ENCODE measurements around the gene ACKR2.
A peak's percentile ranks its signal among the peaks of the same experiment; 100 is the strongest.

The ACKR2 gene

GRCh38 chr3:42799376-42799775 lies 9.9 kb upstream of the ACKR2 start:
- POLR2A ChIA-PET (ENCODE audit: low non-redundant PET), result no interaction called here
- TF ChIP-seq CTCF (conservative IDR thresholded peaks at IDR 0.05; ENCODE audit: low read depth), result no peak
- no peak for DNase-seq (ENCODE audit: low spot score)
- CTCF ChIA-PET, result interaction anchor here (0.6 kb wide), 1 partner anchor 180 kb away, joined by 5 read pairs; no protein-coding TSS in a partner anchor
- H3K27ac ChIP-seq, result no peak overlapping the region

- no peak overlapping the region for H3K27ac ChIP-seq
- no peak for TF ChIP-seq CTCF (conservative IDR thresholded peaks at IDR 0.05; ENCODE audit: low read depth)
- ChIA-PET CTCF (no interaction called here), POLR2A (ENCODE audit: low non-redundant PET) (no interaction called here)
- DNase-seq (ENCODE audit: low spot score), result no peak
Observed at GRCh38 chr3:42800251-42800650, 9.0 kb upstream of the ACKR2 start.

GRCh38 chr3:42801048-42801620 lies 8.1 kb upstream of the ACKR2 start:
- no peak for TF ChIP-seq CTCF (conservative IDR thresholded peaks at IDR 0.05; ENCODE audit: low read depth)
- CTCF ChIA-PET, result no interaction called here
- DNase-seq (ENCODE audit: low spot score), result no peak
- H3K27ac ChIP-seq, result no peak overlapping the region
- POLR2A ChIA-PET (ENCODE audit: low non-redundant PET), result no interaction called here

- POLR2A ChIA-PET (ENCODE audit: low non-redundant PET), result no interaction called here
- TF ChIP-seq CTCF (conservative IDR thresholded peaks at IDR 0.05; ENCODE audit: low read depth), result no peak
- CTCF ChIA-PET, result no interaction called here
Observed at GRCh38 chr3:42801784-42802183, 7.5 kb upstream of the ACKR2 start.

GRCh38 chr3:42802876-42803413 lies 6.3 kb upstream of the ACKR2 start:
- H3K27ac ChIP-seq, result peak overlapping the region; percentile 91
- no peak for TF ChIP-seq CTCF (conservative IDR thresholded peaks at IDR 0.05; ENCODE audit: low read depth)
- CTCF ChIA-PET, result no interaction called here
- POLR2A ChIA-PET (ENCODE audit: low non-redundant PET), result no interaction called here
- DNase-seq (ENCODE audit: low spot score), result no peak

More at GRCh38 chr3:42801784-42802183, 7.5 kb upstream of the ACKR2 start:
- no peak overlapping the region for H3K27ac ChIP-seq
- DNase-seq (ENCODE audit: low spot score), result no peak

- peak; percentile 26 for DNase-seq (ENCODE audit: low spot score)
- peak overlapping the region; percentile 91 for H3K27ac ChIP-seq
Observed at GRCh38 chr3:42803414-42804105, 5.7 kb upstream of the ACKR2 start.

More at GRCh38 chr3:42803414-42804105, 5.7 kb upstream of the ACKR2 start:
- ChIA-PET CTCF (no interaction called here), POLR2A (ENCODE audit: low non-redundant PET) (no interaction called here)
- TF ChIP-seq CTCF (conservative IDR thresholded peaks at IDR 0.05; ENCODE audit: low read depth), result no peak
